Karpas-422 (cell line): ENCODE measurements around the gene GABBR2. TPM values are rescaled to one million over a fixed set of nuclear protein-coding genes. Genes with fewer than 3 reads are reported as not detected.

Experiments used
- DNase-seq: peaks from one replicate; pipeline ENCODE4 v3.0.0-alpha.2; 2015
- H2AFZ ChIP-seq: fragments of 200-600 bp; sonication (generic); 2 replicates; pipeline ENCODE4 v1.6.1; 2014; ENCODE audit warnings: antibody characterized with exemption, low read length, mixed read lengths
- H3K27ac ChIP-seq: fragments of 200-600 bp; sonication (generic); 2 replicates; pipeline ENCODE4 v1.5.1; 2014; ENCODE audit warnings: mild to moderate bottlenecking, low read length, moderate library complexity
- H3K27me3 ChIP-seq: fragments of 200-600 bp; sonication (generic); 2 replicates; pipeline ENCODE4 v1.6.1; 2014; ENCODE audit warnings: low read length, mixed read lengths
- H3K36me3 ChIP-seq: fragments of 200-600 bp; sonication (generic); 2 replicates; pipeline ENCODE4 v1.6.1; 2014; ENCODE audit warnings: low read length, mixed read lengths; ENCODE audit not compliant: insufficient read depth
- H3K4me1 ChIP-seq: fragments of 200-600 bp; sonication (generic); 2 replicates; pipeline ENCODE4 v1.6.1; 2014; ENCODE audit warnings: mild to moderate bottlenecking, low read length, mixed read lengths
- H3K4me2 ChIP-seq: fragments of 200-600 bp; sonication (generic); 2 replicates; pipeline ENCODE4 v1.6.1; 2014; ENCODE audit warnings: low read length, low read depth, mild to moderate bottlenecking; ENCODE audit not compliant: poor library complexity, severe bottlenecking
- H3K4me3 ChIP-seq: fragments of 200-600 bp; sonication (generic); 2 replicates; pipeline ENCODE4 v1.5.1; 2014; ENCODE audit warnings: mild to moderate bottlenecking, antibody characterized with exemption, low read length, mixed read lengths
- H3K79me2 ChIP-seq: fragments of 200-600 bp; sonication (generic); 2 replicates; pipeline ENCODE4 v1.6.1; 2014; ENCODE audit warnings: mild to moderate bottlenecking, low read length, mixed read lengths
- H3K9ac ChIP-seq: fragments of 200-600 bp; sonication (generic); 2 replicates; pipeline ENCODE4 v1.6.0; 2014; ENCODE audit warnings: low read length
- H3K9me2 ChIP-seq: fragments of 200-600 bp; sonication (generic), shearing (Covaris generic); replicated peaks from 2 replicates; pipeline ENCODE4 v1.6.0; 2014; ENCODE audit warnings: mild to moderate bottlenecking, low read length, moderate library complexity; ENCODE audit not compliant: insufficient read depth
- H3K9me3 ChIP-seq: fragments of 300-700, 200-600 bp; sonication (generic); 2 replicates; pipeline ENCODE4 v1.6.1; 2014; ENCODE audit warnings: low read length, mixed read lengths
- H4K20me1 ChIP-seq: fragments of 200-600 bp; sonication (generic); 2 replicates; pipeline ENCODE4 v1.6.1; 2014; ENCODE audit warnings: mild to moderate bottlenecking, antibody characterized with exemption, low read length, low read depth; ENCODE audit not compliant: insufficient read depth
- total RNA-seq: library from RNA; depleted of rRNA; stranded (reverse); fragments of >200 nt; shearing (Covaris generic); gene quantifications from 2 replicates; pipeline ENCODE4 v1.2.3, GENCODE V29; 2014; ENCODE audit warnings: low replicate concordance

GABBR2 gene
- total RNA-seq, 1 experiment from 2014 or later = 0.30 TPM

DNA sequence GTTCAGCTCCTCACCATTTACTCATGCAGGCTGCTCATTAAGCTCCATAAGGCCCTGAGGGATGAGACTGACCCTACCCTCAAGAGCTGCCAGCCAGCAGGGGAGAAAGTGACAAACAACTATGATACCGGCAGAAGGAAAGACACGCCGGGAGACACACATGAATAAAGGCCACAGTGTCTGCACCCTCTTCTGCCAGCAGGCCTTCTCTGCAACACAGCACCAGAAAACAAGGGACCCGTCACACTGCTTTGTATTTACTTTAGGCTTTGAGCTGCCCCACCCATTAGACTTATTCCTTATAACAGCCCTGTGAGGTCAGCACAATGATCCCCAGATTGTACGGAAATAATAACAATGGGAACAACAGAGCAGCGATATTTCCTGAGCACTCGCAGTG, 7.2 kb downstream of the GABBR2 start:
- DNase-seq = no peak
- no peak overlapping the region for H3K9ac ChIP-seq
- H3K9me2 ChIP-seq = no peaks in the 10 kb centered on the region
- no peak overlapping the region for H2AFZ ChIP-seq
- H3K36me3 ChIP-seq = no peaks in the 10 kb centered on the region
- H3K79me2 ChIP-seq = no peaks in the 10 kb centered on the region
- no peaks in the 10 kb centered on the region for H4K20me1 ChIP-seq
- no peaks in the 10 kb centered on the region for H3K4me1 ChIP-seq
- no peaks in the 10 kb centered on the region for H3K9me3 ChIP-seq
- no peak overlapping the region for H3K4me2 ChIP-seq
- no peak overlapping the region for H3K27ac ChIP-seq
- H3K27me3 ChIP-seq = no peaks in the 10 kb centered on the region
- H3K4me3 ChIP-seq = no peak overlapping the region

DNA sequence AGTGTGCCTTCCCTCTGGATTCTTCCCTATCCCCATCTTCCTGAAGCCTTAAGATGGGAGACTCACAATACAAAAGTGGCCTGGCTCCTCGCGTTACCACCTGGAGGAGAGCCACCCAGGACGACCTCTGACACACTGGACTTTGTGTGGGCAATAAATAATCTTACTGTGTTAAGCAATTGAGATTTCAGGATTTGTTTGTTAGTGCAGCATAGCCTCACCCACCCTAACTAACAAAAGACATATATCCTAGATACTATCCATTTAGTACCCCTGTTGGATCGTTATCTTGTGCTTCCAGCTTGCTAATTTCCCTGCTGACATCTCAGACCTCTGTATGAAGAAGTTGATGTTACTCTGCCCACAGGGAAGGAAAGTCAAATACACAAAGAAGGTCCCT, 7.9 kb downstream of the GABBR2 start:
- Histone ChIP-seq H3K4me1 (no peaks in the 10 kb centered on the region), H3K9ac (no peak overlapping the region), H3K9me2 (no peaks in the 10 kb centered on the region), H3K27me3 (no peaks in the 10 kb centered on the region), H3K27ac (no peak overlapping the region), H3K9me3 (no peaks in the 10 kb centered on the region), H3K4me2 (no peak overlapping the region), H3K79me2 (no peaks in the 10 kb centered on the region), H4K20me1 (no peaks in the 10 kb centered on the region), H3K4me3 (no peak overlapping the region), H2AFZ (no peak overlapping the region), H3K36me3 (no peaks in the 10 kb centered on the region)
- DNase-seq = no peak

DNA sequence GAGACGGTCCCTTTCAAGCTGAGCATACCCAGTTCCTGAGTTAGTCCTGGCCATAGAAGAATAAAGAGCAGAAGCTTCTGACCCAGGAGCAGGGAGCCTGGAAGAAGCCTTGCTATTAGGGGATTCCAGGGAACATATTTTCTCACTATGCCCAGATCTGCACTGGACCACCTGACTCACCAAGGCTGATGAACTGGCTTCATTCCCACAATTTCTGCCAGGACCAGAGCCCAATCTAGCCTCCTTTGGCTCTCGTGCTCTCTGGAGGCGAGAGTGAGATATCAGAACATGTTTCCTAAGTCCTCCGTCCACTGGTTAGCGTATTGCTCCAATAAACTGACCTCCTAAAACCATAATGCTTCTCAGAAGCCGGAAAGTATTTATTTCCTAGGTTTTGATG, 9.9 kb downstream of the GABBR2 start:
- no peak for DNase-seq
- no peaks in the 10 kb centered on the region for H3K36me3 ChIP-seq
- H3K9me3 ChIP-seq = no peaks in the 10 kb centered on the region
- H4K20me1 ChIP-seq = no peaks in the 10 kb centered on the region
- H3K79me2 ChIP-seq = no peaks in the 10 kb centered on the region
- H3K27ac ChIP-seq = no peak overlapping the region
- no peaks in the 10 kb centered on the region for H3K9me2 ChIP-seq
- 0 out of 2 replicates have a peak, but pooled peaks cover 3% of the 10 kb centered on the region for H3K4me1 ChIP-seq
- no peak overlapping the region for H3K4me3 ChIP-seq
- no peaks in the 10 kb centered on the region for H3K27me3 ChIP-seq
- H3K9ac ChIP-seq = no peak overlapping the region
- no peak overlapping the region for H3K4me2 ChIP-seq
- H2AFZ ChIP-seq = no peak overlapping the region

DNA sequence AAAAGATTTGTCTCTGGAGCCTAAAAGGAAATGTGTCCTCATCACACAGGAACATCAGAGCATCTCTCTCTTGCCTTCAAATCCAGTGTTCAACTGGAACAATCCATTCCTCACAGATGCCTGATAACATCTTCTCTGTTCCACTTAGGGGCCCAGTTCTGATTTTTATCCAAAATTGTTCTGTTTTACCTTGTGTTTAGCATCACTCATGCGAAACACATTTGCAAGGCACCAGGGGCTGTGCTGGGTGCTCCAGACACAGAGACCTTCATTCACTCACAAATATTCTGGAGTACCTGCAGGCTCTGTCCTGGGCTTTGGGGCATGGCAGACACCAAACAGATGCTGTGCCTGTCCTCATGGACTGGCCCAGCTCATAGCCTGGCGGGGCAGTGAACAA, 13.8 kb downstream of the GABBR2 start:
- H3K27me3 ChIP-seq = no peaks in the 10 kb centered on the region
- no peak overlapping the region for H3K9ac ChIP-seq
- 0 out of 2 replicates have a peak, but pooled peaks cover 3% of the 10 kb centered on the region for H3K4me1 ChIP-seq
- DNase-seq = no peak
- H3K27ac ChIP-seq = no peak overlapping the region
- H3K36me3 ChIP-seq = no peaks in the 10 kb centered on the region
- H3K9me3 ChIP-seq = no peaks in the 10 kb centered on the region
- H3K9me2 ChIP-seq = no peaks in the 10 kb centered on the region
- no peak overlapping the region for H2AFZ ChIP-seq
- H3K4me3 ChIP-seq = no peak overlapping the region
- no peak overlapping the region for H3K4me2 ChIP-seq
- H3K79me2 ChIP-seq = no peaks in the 10 kb centered on the region
- no peaks in the 10 kb centered on the region for H4K20me1 ChIP-seq

DNA sequence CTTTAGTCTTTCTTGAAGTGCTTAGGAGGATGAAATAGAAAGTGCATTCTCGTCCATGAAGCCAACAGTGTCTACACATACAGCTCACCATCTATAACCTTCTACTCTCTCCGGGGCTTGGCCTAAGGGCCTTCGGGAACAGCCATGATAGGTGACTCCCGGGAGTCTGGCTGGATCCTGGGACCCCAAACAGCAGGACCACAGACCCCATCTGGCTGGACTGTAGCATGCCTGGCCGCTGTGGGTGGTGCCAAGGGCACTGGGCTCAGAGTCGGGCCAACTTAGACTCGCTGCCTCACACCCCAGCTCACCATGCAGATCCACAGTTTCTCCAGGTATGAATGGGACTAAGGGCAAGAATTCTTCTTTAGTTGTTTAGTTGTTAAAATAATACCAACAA, 16.3 kb downstream of the GABBR2 start:
- no peaks in the 10 kb centered on the region for H3K27me3 ChIP-seq
- H4K20me1 ChIP-seq = no peaks in the 10 kb centered on the region
- 0 out of 2 replicates have a peak, but pooled peaks cover 3% of the 10 kb centered on the region for H3K4me1 ChIP-seq
- H3K4me2 ChIP-seq = no peak overlapping the region
- H2AFZ ChIP-seq = no peak overlapping the region
- no peaks in the 10 kb centered on the region for H3K79me2 ChIP-seq
- no peaks in the 10 kb centered on the region for H3K9me3 ChIP-seq
- H3K36me3 ChIP-seq = no peaks in the 10 kb centered on the region
- H3K4me3 ChIP-seq = no peak overlapping the region
- no peak overlapping the region for H3K27ac ChIP-seq
- no peaks in the 10 kb centered on the region for H3K9me2 ChIP-seq
- no peak overlapping the region for H3K9ac ChIP-seq
- no peak for DNase-seq

- H3K9me3 ChIP-seq = no peaks in the 10 kb centered on the region
- H3K9me2 ChIP-seq = no peaks in the 10 kb centered on the region
- H3K79me2 ChIP-seq = no peaks in the 10 kb centered on the region
- no peak overlapping the region for H3K27ac ChIP-seq
- H2AFZ ChIP-seq = no peak overlapping the region
- H3K4me3 ChIP-seq = no peak overlapping the region
- no peaks in the 10 kb centered on the region for H3K27me3 ChIP-seq
- H3K9ac ChIP-seq = no peak overlapping the region
- H3K4me1 ChIP-seq = 0 out of 2 replicates have a peak, but pooled peaks cover 3% of the 10 kb centered on the region
- no peak for DNase-seq
- H3K36me3 ChIP-seq = no peaks in the 10 kb centered on the region
- no peak overlapping the region for H3K4me2 ChIP-seq
- no peaks in the 10 kb centered on the region for H4K20me1 ChIP-seq
These were observed 16.8 kb downstream of the GABBR2 start for GRCh38 chr9:98691890-98692289.

DNA sequence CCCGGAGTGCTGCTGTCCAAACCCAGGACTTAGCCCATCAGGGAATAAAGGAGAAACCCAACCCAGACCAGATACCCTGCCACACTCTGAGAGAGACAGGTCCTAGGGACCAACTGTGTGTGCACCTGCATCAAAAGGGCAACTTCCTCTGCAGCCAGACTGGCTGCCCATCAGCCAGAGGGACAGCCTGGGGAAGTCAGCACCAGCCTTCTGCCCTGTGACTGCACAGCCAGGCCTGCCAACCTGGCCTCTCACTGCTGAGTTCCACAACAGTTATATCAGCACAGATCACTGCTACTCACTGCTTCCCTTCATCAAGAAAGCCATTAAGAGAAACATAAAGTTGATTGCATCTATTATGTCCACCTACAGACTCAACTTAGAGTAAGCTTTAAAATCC, 18.0 kb downstream of the GABBR2 start:
- no peaks in the 10 kb centered on the region for H3K79me2 ChIP-seq
- H3K9me3 ChIP-seq = no peaks in the 10 kb centered on the region
- no peaks in the 10 kb centered on the region for H3K9me2 ChIP-seq
- DNase-seq = no peak
- H3K36me3 ChIP-seq = no peaks in the 10 kb centered on the region
- no peaks in the 10 kb centered on the region for H4K20me1 ChIP-seq
- H3K27ac ChIP-seq = no peak overlapping the region
- no peak overlapping the region for H3K4me2 ChIP-seq
- H3K4me1 ChIP-seq = 0 out of 2 replicates have a peak, but pooled peaks cover 3% of the 10 kb centered on the region
- H3K9ac ChIP-seq = no peak overlapping the region
- no peaks in the 10 kb centered on the region for H3K27me3 ChIP-seq
- no peak overlapping the region for H2AFZ ChIP-seq
- no peak overlapping the region for H3K4me3 ChIP-seq

DNA sequence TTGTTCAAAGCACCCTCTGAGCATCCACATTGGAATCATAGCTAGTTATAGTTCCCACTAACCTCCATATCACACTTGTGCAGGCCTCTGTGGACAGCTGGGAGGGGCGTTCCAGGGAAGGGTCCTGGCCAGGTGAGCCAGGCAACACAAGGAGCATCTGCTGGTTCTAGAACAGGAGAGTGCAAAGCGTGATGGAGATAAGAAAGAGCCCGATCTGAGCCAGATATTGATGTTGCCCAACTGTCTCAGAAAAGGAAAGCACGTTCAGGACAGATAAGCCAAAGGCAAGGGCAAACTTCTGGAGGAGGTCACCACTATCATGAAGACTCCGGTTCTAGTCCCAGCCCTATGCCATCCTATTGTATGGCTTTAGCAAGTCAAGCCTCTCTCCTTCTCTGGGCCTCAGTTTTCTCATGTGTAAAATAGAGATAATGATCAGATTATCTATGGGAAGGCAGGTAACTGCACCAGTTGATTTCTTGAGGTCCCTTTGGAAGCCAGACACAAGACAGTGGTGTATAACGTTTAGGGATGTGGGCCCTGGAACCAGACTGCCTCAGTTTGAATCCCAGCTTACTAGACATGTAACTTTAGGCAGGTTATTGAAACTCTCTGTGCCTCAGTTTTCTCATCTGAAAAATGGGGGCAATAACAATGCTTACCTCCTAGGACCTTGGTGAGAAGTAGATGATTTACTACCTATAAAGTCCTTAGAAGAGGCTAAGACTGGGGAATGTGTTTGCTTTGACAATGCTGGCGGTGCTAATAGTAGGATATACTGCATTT, 19.8 kb downstream of the GABBR2 start:
- no peaks in the 10 kb centered on the region for H3K36me3 ChIP-seq
- DNase-seq = no peak

More for the DNA sequence above, 19.8 kb downstream of the GABBR2 start:
- Histone ChIP-seq H4K20me1 (no peaks in the 10 kb centered on the region), H3K27ac (no peak overlapping the region), H3K4me1 (no peaks in the 10 kb centered on the region), H3K9me2 (no peaks in the 10 kb centered on the region), H3K4me3 (no peak overlapping the region), H3K27me3 (no peaks in the 10 kb centered on the region), H3K9me3 (no peaks in the 10 kb centered on the region), H3K4me2 (no peak overlapping the region), H3K79me2 (no peaks in the 10 kb centered on the region), H2AFZ (no peak overlapping the region), H3K9ac (no peak overlapping the region)
